GM12875 (cell line): ENCODE results near the gene CASP8AP2.
"Not testable (repeated sequence)": the region's sequence is repeated elsewhere in the genome, so short reads cannot be mapped to it uniquely, and the experiment has no call there.

Source experiments
- H3K4me3 ChIP-seq: one replicate; pipeline ENCODE4 v1.5.1; 2011; ENCODE audit warnings: low read depth, low read length, control low read depth
- CTCF ChIP-seq: IDR thresholded peaks from 2 replicates; pipeline ENCODE4 v1.5.1; 2011; ENCODE audit warnings: low read depth, mild to moderate bottlenecking, control low read depth, inconsistent platforms, low read length, moderate library complexity, borderline replicate concordance; ENCODE audit not compliant: insufficient read depth

Gene CASP8AP2

GRCh38 chr6:89888138-89888514 is 58.4 kb downstream of the CASP8AP2 start:
- no peak overlapping the region for H3K4me3 ChIP-seq
- no peak for TF ChIP-seq CTCF

DNA sequence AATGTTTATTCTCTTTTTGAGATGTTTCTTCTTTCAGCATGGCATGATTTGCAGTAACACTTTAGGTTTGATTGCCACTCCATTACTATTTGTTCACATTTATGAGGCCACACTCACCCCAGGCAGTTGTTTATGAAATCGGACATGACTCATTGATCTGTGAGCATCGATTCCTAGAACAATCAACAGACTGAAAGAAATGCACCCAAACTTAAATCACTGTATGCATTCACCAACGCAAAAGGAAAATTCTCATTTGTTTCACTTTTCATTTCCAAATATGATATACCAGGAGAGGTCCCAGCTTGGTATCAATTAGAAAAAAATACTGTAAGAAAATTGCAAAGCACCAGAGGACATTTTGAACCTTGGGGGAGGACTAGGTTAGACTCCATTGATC is 59.2 kb downstream of the CASP8AP2 start:
- no peak overlapping the region for H3K4me3 ChIP-seq
- no peak for TF ChIP-seq CTCF

DNA sequence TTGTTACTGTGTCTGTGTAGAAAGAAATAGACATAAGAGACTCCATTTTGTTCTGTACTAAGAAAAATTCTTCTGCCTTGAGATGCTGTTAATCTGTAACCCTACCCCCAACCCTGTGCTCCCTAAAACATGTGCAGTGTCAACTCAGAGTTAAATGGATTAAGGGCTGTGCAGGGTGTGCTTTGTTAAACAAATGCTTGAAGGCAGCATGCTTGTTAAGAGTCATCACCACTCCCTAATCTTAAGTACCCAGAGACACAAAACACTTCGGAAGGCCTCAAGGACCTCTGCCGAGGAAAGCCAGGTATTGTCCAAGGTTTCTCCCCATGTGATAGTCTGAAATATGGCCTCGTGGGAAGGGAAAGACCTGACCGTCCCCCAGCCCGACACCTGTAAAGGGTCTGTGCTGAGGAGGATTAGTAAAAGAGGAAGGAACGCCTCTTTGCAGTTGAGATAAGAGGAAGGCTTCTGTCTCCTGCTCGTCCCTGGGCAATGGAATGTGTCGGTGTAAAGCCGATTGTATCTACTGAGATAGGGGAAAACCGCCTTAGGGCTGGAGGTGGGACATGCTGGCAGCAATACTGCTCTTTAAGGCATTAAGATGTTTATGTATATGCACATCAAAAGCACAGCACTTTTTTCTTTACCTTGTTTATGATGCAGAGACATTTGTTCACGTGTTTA is 61.3 kb downstream of the CASP8AP2 start:
- H3K4me3 ChIP-seq = not testable (repeated sequence)

GRCh38 chr6:89892577-89892976 is 62.9 kb downstream of the CASP8AP2 start:
- H3K4me3 ChIP-seq = not testable (repeated sequence)

- no peak within 1 kb of the TSS for H3K4me3 ChIP-seq
- no peak for TF ChIP-seq CTCF
Observed at GRCh38 chr6:89894169-89894568, 64.5 kb downstream of the CASP8AP2 start, which contains the start of gene GJA10. Gene GJA10, plus strand, starts transcription at chr6:89894469. Its CDS starts 0 bp downstream, at chr6:89894469.

GRCh38 chr6:89895276-89895874 is 65.7 kb downstream of the CASP8AP2 start:
- no peak for TF ChIP-seq CTCF

GRCh38 chr6:89910001-89910901 is 80.6 kb downstream of the CASP8AP2 start:
- H3K4me3 ChIP-seq = not testable (repeated sequence)

More at GRCh38 chr6:89895276-89895874, 65.7 kb downstream of the CASP8AP2 start:
- no peak overlapping the region for H3K4me3 ChIP-seq

- no peak for TF ChIP-seq CTCF
- no peak overlapping the region for H3K4me3 ChIP-seq
Observed at GRCh38 chr6:89910902-89911240, 81.2 kb downstream of the CASP8AP2 start.
